NOMO-1 treated with DMSO at 0.1 percent for 48 hours (cell line): Measurements from ENCODE around the gene MYCBP2.
A peak's percentile ranks its signal among the peaks of the same experiment; 100 is the strongest.
"Not testable (repeated sequence)": the region's sequence is repeated elsewhere in the genome, so short reads cannot be mapped to it uniquely, and the experiment has no call there.

ENCODE experiments used
- DNase-seq: peaks from one replicate; lab custom pipeline; 2025; ENCODE audit not compliant: unreplicated experiment; lab: John Stamatoyannopoulos, UW

The MYCBP2 gene

GRCh38 chr13:77215543-77215942, 111.4 kb downstream of the MYCBP2 start:
- DNase-seq, result no peak

DNA sequence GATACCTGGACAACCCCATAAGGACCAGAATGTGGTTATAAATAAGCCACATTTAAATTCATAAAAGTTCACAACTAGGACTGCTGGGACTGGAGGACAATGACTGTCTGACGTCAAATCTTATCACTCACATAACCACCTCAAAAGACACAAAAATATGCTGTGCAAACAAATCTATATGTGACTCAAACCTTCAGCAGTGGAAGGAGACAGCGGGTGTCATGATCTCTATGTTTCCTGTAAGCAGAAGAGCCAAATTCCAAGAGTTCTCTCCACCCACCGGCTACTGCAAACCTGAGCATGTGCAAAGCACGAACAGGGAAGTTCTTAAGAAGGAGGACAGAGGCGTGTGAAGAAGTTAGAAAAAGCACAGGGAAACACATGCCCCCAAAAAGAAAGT, 113.2 kb downstream of the MYCBP2 start:
- DNase-seq, result no peak

- no peak for DNase-seq
These were observed 119.0 kb downstream of the MYCBP2 start for GRCh38 chr13:77207943-77208342.

GRCh38 chr13:77198995-77199394, 127.9 kb downstream of the MYCBP2 start:
- not testable (repeated sequence) for DNase-seq

- no peak for DNase-seq
These were observed 130.8 kb downstream of the MYCBP2 start for GRCh38 chr13:77196052-77196618.

DNA sequence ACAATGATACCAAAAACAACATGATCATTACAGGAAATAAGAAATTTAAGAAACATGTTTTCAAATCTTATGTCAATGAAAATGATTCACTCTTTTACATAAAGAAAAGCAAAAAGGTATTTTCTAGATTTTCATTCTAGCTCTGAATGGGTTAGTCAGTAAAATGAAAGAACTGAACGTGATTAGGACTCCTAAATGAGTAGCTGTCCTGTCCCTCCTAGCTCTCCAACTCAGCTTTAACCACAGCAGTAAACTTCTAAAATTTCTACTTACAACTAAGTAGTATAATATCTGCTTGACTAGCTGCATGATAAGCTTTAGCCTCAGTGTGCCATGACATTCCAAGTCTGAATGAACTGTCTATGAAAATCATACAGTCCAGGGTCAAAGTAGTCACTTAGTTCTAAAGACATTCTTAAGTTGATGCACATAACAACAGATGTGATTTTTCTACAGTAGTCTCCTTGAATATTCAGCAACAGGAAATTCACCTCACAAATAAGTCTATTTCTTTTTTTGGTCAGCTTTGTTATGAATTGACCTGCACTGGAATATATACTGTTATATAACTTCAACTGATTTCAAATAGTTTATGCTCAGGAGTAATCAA, 136.4 kb downstream of the MYCBP2 start:
- no peak for DNase-seq

GRCh38 chr13:77185721-77186120, 141.2 kb downstream of the MYCBP2 start:
- DNase-seq, result no peak

GRCh38 chr13:77184455-77184854, 142.4 kb downstream of the MYCBP2 start:
- peak; percentile 73 for DNase-seq

GRCh38 chr13:77180011-77180410, 146.9 kb downstream of the MYCBP2 start:
- DNase-seq, result no peak

DNA sequence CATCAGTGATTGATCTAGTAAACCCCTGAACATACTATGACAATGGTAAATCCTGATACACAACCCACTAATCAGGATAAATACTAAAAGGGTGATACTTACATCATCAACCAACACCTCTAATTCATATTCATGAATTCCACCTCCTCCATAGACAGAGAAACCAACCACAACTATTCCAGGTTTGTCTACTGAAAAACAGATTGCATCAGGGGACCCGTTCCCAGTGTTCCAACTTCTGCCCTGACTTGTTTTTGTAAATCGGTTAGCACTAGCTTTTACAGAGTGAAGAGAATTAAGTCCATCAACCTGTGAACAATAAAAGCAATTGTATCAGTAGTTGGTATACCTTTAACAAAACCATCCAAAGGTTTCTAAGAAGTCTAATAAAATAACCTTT, 149.2 kb downstream of the MYCBP2 start:
- DNase-seq, result no peak

GRCh38 chr13:77176350-77176749, 150.5 kb downstream of the MYCBP2 start:
- DNase-seq, result no peak

DNA sequence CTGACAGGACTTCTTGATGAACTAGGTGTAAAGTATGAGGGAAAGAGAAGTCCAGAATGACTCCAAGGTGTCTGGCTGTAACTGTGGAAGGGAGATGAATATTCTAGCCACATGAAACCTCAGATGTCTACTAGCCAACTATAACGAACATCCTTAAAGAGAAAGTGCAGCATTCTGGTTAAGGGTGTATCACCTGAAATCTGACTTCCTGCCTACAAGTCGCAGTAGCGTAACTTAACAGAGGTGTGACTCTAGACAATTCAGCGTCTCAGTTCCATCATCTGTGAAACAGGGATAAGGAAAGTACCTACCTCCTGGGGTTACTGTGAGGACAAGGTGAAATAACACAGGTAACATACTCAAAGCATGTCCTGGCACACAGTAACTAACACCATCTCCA, 154.2 kb downstream of the MYCBP2 start:
- no peak for DNase-seq

DNA sequence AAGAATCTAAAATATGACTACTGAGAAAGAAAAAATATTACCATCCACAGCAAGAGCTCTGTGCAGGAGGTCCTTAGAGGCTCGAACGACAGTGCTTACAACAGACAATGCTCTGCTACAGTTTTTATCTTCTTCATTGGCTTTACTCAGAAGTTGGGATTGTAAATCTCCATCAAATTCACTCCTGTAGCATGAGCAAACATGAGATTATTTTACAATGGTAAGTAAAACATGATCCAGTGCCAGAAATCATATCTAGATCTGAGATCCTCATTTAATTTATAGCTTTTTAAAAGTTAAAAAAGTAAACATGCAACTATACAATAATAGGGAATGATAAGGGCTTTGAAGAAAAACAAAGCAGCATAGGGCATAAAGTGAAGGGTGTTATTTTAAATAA, 155.4 kb downstream of the MYCBP2 start:
- no peak for DNase-seq

- DNase-seq, result no peak
These were observed 158.7 kb downstream of the MYCBP2 start for GRCh38 chr13:77168237-77168636.

DNA sequence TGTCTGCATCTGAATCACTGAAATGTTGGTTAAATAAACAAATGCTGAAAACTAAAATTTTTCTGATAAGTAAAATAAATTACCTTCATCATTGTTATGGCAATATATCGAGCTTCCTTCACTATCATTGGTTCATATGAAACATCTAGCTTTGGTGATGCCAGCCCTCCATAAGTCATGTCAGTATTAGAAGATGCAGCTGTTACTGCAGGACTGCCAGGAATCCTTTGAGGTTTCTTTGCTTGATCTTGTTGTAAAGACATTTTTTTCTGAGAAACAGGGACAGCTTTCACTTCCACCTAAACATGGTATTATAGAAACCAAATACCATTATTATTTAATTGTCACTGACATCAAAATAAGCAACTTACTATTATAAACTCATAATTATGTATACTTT, 176.2 kb downstream of the MYCBP2 start:
- DNase-seq, result no peak

GRCh38 chr13:77143431-77143830, 183.5 kb downstream of the MYCBP2 start:
- DNase-seq, result no peak

DNA sequence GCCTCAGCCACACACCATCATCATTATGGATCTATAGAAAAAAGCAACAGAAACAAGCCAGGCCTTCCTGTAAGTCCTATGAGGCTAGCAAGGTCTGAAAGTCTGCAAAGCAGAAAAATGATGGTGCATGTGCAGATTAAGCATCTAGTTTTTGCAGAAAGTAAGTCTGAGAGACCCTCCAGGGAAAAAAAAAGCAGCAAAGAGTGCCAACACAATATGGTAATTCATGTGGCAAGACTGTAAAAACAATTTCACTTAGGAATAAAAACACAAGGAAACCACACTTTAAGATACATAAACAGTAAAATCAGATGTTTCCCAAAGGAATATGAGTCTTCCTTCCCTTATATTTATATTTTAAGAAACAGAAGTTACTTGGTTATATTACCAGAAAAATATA, 187.6 kb downstream of the MYCBP2 start:
- DNase-seq, result no peak

DNA sequence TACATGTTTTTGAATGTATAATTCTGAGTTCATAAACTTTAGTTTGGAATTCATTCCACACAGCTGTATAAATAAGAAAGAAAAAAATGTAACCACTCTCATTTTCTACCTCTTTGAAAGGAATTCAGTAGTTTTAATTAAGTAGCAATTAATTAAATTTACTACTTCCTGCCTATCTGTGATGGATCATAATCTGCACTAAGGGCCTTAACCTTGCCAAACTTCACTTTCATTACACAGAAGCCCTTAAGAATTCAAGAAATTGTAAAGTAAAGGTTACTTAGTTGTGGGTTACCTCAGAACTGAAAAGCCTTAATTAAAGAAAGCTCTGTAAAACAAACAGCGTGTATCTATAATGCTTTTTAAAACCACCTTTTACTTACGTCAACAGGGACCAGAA, 188.1 kb downstream of the MYCBP2 start:
- DNase-seq, result no peak

DNA sequence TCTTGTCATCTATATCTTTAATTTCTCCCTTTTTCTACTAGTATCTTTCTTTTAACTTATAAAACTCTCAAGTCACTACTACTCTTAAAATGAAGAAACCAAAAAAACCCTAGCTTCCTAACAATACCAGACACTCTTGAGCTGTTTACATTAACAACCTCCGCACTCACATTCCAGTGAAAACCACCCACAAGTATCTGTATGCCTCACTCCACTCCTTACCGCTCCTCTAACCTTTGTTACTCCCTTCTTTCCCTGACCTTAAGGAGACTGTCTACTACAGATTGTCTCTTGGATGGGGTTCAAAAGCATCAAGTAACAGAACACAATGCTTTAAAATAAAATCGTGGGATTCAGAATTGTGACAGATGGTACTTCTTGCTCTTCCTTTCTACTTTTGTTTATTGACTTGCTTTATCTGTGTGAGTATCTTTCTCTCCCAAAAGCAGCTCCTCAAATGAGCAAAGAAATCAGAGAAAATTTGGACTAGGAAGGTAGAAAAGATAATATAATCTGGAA, 189.9 kb downstream of the MYCBP2 start:
- no peak for DNase-seq

DNA sequence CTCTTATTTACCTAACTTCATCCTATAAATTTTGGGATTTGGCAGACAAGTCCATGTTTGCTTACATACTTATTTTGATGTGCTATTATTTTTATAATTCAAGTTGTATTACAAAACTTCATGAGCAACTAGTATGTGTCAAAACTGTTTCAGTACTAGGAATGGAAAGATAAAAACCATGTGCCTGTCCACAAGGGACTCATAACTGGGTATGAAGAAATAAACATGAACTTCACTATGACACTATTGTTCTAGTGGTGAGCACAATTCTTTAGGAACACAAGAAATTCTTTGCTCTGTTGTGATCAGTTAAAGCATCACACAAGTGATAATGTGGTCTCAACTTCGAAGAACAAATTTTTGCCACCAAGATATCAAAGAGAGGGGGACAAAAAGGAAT, 202.5 kb downstream of the MYCBP2 start:
- no peak for DNase-seq

DNA sequence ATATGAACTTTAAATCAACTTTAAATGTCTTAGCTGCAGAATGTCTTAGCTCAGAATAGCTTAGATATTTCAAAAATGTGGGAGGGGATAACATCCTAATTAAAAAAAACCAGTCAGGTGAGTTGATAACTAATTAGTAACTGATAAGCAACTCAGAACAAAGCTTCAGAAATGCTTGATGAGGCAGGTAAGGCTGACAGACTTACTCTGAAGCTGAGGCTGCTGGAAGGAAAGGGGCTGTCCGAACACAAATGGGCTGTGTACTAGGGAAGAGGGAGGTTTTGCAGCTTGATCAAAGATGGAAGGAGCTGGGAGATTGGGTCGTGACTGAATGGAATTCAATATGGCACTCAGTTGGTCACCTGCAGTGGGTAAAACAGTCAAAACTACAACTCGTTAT, 208.8 kb downstream of the MYCBP2 start:
- DNase-seq, result no peak

DNA sequence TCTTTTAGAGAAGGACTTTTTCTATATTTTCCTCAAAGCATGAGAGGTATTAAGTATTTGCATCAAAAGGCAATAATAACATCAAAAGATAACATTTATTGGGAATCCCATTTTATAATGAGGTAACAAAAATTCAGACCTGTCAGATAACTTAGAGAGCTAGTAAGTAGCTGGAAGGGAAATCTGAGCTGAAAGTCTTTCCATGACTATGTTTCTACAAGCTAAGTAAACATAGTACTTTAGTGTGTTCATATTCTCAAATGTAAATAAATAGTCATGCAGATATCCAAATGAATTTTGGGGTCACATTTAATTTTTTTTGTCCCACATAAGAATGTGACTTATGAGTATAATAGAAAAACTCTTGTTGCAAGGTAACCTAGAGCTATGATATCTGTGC, 212.6 kb downstream of the MYCBP2 start:
- DNase-seq, result no peak

DNA sequence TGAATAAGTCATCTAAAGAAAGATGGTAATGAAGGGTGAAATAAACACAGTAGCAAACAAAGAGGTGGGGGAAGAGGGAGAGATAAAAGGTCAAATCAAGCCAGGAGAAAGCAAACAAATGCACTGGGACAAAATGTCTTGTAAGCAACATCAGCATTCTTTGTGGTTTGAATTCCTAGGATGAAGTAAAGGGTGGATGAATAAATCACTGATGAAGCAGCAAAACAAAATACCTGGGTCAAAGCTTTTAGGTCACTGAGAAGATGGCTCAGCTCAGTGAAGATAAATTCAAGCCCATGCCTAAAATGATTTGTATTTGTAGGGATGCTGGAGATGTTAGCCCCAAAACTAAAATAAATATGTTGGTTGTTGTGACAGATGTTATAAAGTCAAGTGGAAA, 213.4 kb downstream of the MYCBP2 start:
- no peak for DNase-seq
